ENCODE measurements around the gene POGZ.

- TF ChIP-seq CTCF (conservative IDR thresholded peaks at IDR 0.05 in 1 of 2, IDR thresholded peaks at IDR 0.05 in 1 of 2; ENCODE audit: extremely low read depth in 1 of 2, insufficient read depth in 1 of 2, low read depth in 1 of 2, low read length in 2 of 2) = no peak
- TF ChIP-seq EZH2 (IDR thresholded peaks at IDR 0.05; ENCODE audit: borderline replicate concordance, low read length) = no peak
Measured at GRCh38 chr1:151458802-151459330, 428 bp downstream of the POGZ start.
